Skin of body (tissue), 2 donors: ENCODE data around the gene POU2AF2. TPM values are rescaled to one million over a fixed set of nuclear protein-coding genes. Genes with fewer than 3 reads are reported as not detected.
"Not testable (repeated sequence)": the region's sequence is repeated elsewhere in the genome, so short reads cannot be mapped to it uniquely, and the experiment has no call there.

Source experiments
- DNase-seq: peaks from one replicate; lab custom pipeline; 2025; lab: John Stamatoyannopoulos, UW
- total RNA-seq: library from RNA; depleted of rRNA; stranded (reverse); fragments of >200 nt; gene quantifications from one replicate; pipeline ENCODE4 v1.2.3, GENCODE V29; 2014

The POU2AF2 gene
- total RNA-seq, 1 donor from 2014 or later, result not detected

GRCh38 chr11:111301842-111302118, 56.3 kb downstream of the POU2AF2 start:
- DNase-seq, result no peak

GRCh38 chr11:111302298-111302697, 56.8 kb downstream of the POU2AF2 start:
- DNase-seq, result no peak

- no peak for DNase-seq
These were observed 57.9 kb downstream of the POU2AF2 start for GRCh38 chr11:111303461-111303860.

GRCh38 chr11:111305162-111305802, 59.8 kb downstream of the POU2AF2 start:
- no peak for DNase-seq

GRCh38 chr11:111305876-111306275, 60.4 kb downstream of the POU2AF2 start:
- no peak for DNase-seq

DNA sequence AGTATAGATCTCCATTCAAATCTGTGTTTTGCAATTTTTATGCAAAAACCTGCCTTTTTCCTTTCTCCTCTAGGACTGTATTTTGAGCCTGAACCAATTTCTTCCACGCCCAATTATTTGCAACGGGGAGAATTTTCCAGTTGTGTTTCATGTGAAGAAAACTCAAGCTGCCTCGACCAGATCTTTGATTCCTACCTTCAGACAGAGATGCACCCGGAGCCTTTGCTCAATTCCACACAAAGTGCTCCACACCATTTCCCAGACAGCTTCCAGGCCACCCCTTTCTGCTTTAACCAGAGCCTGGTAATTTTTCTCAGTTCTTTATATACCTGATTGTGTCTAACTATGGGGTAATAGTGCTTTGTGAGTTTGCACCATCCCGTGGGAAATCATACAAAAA, 60.8 kb downstream of the POU2AF2 start:
- no peak for DNase-seq

DNA sequence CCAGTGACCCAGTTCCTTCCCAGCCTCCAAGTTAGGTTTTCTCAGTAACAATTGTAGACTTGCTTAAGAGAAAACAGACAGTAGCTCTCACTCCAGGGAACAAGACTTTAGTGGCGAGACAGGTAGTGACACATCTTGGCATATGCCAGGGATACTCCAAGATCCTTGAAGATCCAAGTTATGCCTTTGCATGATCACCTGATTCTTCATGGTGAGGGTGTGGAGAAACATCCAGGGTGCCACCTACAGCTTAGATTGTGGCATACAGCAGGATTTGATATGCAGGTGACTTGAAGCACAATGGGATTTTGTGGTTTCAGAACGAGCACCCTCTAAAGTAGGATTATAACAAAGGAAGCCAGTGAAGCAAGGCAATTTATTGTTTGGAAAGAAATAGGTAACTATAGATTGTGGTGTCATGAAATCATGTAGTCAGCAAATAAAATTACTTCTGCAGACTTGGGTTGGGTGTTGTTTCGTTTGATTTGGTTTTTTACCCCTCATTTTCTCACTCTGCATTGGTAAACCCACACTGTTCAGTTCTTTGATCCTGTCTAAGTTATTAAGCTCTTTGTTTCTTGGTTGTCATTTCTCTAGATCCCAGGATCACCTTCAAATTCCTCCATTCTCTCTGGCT, 62.1 kb downstream of the POU2AF2 start:
- no peak for DNase-seq

DNA sequence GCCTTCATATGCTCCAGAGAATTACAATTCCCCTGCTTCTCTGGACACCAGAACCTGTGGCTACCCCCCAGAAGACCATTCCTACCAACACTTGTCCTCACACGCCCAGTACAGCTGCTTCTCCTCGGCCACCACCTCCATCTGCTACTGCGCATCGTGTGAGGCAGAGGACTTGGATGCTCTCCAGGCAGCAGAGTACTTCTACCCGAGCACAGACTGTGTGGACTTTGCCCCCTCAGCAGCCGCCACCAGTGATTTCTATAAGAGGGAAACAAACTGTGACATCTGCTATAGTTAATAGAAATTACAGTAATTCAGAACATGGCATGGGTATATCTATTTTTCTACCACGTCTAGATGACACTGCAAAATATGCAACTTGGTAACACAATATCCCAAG, 62.6 kb downstream of the POU2AF2 start:
- no peak for DNase-seq

DNA sequence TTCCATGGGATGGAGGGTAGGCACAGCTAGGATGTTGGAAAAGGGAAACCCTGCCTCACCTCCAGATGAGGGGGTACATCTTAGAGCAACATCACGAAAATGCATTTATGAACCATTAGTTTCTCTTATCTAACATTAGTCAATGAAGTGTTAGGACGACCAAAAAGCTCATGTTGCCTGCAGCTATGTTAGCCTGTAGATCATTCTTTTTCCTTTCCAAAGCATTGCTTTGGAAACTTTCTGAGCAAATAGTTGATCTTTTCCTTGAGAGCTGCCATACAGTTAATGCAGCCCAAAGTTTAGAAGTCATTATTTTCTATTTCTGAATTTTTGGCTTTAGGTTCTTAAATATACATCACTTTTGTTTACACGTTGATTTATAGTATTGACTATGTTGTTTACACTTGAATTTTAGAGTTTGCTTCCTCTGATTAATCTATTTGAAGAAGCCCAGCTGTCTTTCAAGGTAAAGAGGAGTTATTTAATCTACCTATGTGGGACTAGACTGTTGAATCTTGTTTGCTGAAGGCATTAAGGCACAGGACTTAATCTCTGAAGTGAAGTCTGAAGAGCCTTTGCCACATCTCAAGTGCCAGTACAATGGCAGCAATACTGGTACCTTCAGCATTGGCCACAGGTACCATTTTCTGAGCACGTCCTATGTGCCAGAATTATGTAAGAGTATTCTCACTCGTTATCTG, 63.8 kb downstream of the POU2AF2 start:
- no peak for DNase-seq

- no peak for DNase-seq
These were observed 64.6 kb downstream of the POU2AF2 start for GRCh38 chr11:111310088-111310487.

DNA sequence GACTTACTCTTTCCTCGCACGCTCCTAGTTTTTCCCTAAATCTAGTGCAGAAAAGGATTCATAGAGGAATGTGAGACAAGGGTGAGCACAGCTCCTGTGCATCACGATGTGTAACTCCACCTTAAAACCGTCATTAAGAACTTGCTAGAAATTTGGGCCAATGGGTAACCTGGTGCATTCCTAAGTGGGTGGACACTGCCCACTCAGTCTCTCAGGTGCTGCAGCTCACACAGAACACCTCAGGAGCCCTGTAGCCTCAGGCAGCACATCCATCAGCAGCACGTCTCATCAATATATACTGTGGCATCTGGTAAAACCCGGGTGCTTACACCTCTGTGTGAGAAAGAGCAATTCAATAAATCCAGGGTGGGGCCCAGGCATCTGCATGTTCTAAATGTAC, 65.2 kb downstream of the POU2AF2 start:
- DNase-seq, result no peak

GRCh38 chr11:111312076-111312475, 66.6 kb downstream of the POU2AF2 start:
- no peak for DNase-seq

GRCh38 chr11:111319296-111319695, 73.8 kb downstream of the POU2AF2 start:
- no peak for DNase-seq

- DNase-seq, result not testable (repeated sequence)
These were observed 74.7 kb downstream of the POU2AF2 start for GRCh38 chr11:111320199-111320598.

GRCh38 chr11:111320728-111321568, 75.4 kb downstream of the POU2AF2 start:
- no peak for DNase-seq

GRCh38 chr11:111322534-111322933, 77.0 kb downstream of the POU2AF2 start:
- no peak for DNase-seq

DNA sequence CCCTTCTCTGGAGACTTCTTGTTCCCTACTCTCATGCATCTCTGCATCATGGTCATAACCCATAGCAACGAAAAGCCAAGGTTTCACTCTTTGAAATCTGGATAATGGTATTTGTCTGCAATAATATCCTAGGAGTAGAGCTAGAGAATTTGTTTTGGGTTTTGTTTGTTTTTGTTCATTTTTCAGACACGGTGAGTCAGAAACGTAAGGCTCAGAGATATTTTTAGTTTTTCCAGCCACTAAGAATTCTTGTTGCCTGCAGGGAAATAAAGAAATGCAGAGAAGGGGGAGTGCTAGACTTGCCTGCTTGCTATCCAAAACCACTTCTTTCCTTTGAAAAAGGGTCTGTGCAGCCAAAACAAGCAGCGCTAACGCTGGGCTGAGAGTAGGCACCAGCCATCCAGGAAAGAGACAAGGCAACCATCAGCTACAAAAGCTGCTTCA, 78.8 kb downstream of the POU2AF2 start:
- DNase-seq, result peak; percentile 5

GRCh38 chr11:111325259-111325658, 79.7 kb downstream of the POU2AF2 start:
- no peak for DNase-seq

- no peak for DNase-seq
These were observed 81.3 kb downstream of the POU2AF2 start for GRCh38 chr11:111326824-111327223.

DNA sequence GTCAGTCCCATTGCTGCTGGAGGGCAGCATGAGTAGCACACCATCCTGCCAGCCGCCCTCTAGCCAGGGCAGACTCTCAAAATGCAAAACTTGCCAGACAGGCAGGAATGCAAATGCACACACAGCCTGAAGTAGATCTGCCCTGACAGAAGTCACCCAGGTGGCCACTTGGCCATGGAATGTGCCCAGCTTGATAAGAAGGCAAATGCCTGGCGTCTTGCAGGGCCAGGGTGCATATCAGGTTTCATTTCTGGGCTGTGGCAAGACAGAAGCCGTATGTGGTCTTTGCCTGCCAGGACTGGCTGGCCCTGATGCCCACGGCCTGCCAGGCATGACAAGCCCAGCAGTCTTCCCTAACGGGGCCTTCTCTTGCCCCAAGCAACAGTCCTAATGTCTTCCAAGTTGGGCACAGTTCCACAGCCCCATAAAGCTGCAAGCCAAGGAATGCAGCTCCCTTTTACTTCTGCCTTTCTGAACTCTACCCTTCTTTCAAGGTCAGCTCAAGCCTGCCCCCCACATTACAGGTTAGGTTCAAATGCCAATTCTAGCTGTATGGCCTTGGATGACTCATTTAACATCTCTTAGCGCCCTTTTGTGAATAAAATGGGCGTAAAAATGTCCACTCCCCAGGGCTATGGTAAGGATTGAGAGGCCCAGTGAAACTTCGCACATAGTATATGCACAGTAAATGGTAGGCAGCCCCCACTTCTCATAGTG, 82.5 kb downstream of the POU2AF2 start:
- DNase-seq, result no peak
